Pancreas (tissue), 10 donors: Measurements from ENCODE around the gene LOC128125822.

Experiments used
- ATAC-seq, 4 donors: fragments of 200-7000 bp; cut with Tn5 transposase; one replicate each; pipeline versions ENCODE4 v1.8.0 to v1.9.1; 2020; ENCODE audit warnings: mild to moderate bottlenecking in 4 of 4, moderate library complexity in 4 of 4
- DNase-seq, 6 donors: peaks; one replicate each; pipeline ENCODE4 v3.0.0-alpha.2; 2020
- FAIRE-seq: peaks from 2 replicates; lab custom pipeline; 2012; peaks lifted over from hg19 to GRCh38; lab: Jason Lieb, UNC
- H3K27ac ChIP-seq, 4 donors: fragments of 200-600 bp; sonication (generic); 1 replicate in 3 of 4; 2 replicates in 1 of 4; pipeline versions ENCODE4 v1.5.0 to v1.8.0; 2020
- H3K27me3 ChIP-seq, 4 donors: fragments of 200-600 bp; one replicate each; pipeline ENCODE4 v1.8.0; 2021
- H3K36me3 ChIP-seq, 3 donors: fragments of 200-600 bp; sonication (generic) in 1 of 3; one replicate each; pipeline versions ENCODE4 v1.5.0 to v1.8.0; 2020 to 2021
- H3K4me1 ChIP-seq, 3 donors: fragments of 200-600 bp; one replicate each; pipeline ENCODE4 v1.8.0; 2021
- H3K4me3 ChIP-seq, 4 donors: fragments of 200-600 bp; sonication (generic) in 2 of 4; one replicate each; pipeline versions ENCODE4 v1.5.0 to v1.8.0; 2020 to 2021
- H3K9me3 ChIP-seq, 4 donors: fragments of 200-600 bp; one replicate each; pipeline ENCODE4 v1.8.0; 2021
- WGBS, 2 donors: extraction: QIAGEN DNeasy Blood & Tissue Kit; methylation state at CpG; one replicate each; pipeline ENCODE4 v1.1.7; 2013; 5-methylcytosine and 5-hydroxymethylcytosine counted together
- intact Hi-C, 3 donors: fragments of 100-400 bp; cut with DNase I; formaldehyde crosslinking; loops; one replicate each; pipeline versions ENCODE4 v1.11.1 to v1.14.2; 2022
- TF ChIP-seq, protein P1 (sequence below), 4 donors: fragments of 200-600 bp; sonication (generic) in 3 of 4; IDR thresholded peaks; one replicate each; pipeline versions ENCODE4 v1.5.0 to v1.8.0; 2021; ENCODE audit warnings: antibody characterized with exemption in 4 of 4
- donor health status: healthy with polysubstance abuse.
- donor health status: DM: no; HTN: no; CAD: no; lungs with moderate emphysema.
- donor health status: DM: no; HTN: no; CAD: no.
- donor health status: control.
- donor health status: control.
- donor health status: Bipolar disorder and iron deficiency.
- donor health status: DM: yes; HTN: yes; CAD: no.
- donor health status: DM: no; HTN: no; CAD: no.
- donor health status: DM: no; HTN: no; CAD: no.
- donor health status: DM: yes; HTN: yes; CAD: no.

The LOC128125822 gene

DNA sequence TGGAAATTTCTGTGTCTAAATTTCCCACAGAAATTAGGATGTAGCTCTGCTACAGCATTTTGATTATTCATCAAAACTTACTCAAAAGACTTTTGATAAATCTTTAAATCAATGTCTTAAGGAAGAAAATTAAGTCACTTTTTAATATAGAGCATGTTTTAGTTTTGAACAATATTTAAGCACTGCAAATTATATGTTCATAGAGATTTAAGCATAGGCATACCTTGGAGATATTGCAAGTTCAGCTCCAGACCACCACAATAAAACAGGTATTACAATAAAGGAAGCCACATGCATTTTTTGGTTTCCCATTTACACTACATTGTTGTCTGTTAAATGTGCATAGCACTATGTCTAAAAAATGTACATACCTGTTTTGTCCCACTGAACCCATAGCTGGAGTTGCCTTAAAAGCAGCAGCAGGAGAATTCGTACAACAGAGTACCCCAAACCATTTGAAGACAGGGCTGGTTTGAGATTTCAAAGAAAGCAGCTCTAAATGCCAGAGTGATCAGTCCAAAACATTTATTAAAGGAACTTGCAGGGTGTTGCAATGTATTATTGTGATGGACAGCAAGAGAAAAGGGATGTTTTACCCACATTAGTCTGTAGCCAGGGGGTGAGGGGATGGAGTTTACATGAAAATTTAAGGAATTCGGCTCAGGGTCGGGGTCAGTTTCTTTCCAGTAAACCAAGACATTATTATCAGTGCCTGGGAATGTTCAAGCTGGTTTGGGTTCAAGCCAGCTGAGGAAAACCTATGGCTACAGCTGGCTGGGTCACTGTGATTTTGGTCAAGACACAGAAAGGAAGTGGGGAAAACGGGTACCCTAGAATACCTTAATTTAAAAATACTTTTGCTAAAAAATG, 6.3 kb upstream of the LOC128125822 start:
- Histone ChIP-seq H3K9me3 (no peaks in the 10 kb centered on the region), H3K36me3 (no peaks in the 10 kb centered on the region), H3K27ac (peak overlapping the region in 2 of 4 donors; percentile 74 to 100), H3K4me1 (peaks cover 32 to 55% (median 51%) of the 10 kb centered on the region in 3 donors), H3K27me3 (no peaks in the 10 kb centered on the region), H3K4me3 (no peak overlapping the region)
- peak in 1 of 6 donors; percentile 46 for DNase-seq
- TF ChIP-seq, protein P1, sequence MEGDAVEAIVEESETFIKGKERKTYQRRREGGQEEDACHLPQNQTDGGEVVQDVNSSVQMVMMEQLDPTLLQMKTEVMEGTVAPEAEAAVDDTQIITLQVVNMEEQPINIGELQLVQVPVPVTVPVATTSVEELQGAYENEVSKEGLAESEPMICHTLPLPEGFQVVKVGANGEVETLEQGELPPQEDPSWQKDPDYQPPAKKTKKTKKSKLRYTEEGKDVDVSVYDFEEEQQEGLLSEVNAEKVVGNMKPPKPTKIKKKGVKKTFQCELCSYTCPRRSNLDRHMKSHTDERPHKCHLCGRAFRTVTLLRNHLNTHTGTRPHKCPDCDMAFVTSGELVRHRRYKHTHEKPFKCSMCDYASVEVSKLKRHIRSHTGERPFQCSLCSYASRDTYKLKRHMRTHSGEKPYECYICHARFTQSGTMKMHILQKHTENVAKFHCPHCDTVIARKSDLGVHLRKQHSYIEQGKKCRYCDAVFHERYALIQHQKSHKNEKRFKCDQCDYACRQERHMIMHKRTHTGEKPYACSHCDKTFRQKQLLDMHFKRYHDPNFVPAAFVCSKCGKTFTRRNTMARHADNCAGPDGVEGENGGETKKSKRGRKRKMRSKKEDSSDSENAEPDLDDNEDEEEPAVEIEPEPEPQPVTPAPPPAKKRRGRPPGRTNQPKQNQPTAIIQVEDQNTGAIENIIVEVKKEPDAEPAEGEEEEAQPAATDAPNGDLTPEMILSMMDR (IDR thresholded peaks at IDR 0.05) = no peak
- no peak for FAIRE-seq
- ATAC-seq = peak in 3 of 4 donors; percentile 15 to 37 (median 21)
- intact Hi-C loops = no loop called here
- 15 to 18% methylated on average over 4 of the region's 4 CpGs for WGBS, 2 donors

DNA sequence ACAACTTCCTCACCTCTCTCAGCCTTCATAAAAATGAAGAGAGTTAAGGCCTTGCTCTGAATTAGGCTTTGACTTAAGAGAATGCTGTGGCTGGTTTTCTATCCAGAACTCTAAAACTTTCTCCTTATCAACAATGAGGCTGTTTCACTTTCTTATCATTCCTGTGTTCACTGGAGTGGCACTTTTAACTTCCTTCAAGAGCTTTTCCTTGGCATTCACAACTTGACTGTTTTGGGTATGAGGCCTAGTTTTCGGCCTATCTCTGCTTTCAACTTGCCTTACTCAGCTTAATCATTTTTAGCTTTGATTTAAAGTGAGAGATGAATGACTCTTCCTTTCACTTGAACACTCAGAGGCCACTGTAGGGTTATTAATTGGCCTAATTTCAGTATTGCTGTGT, 4.3 kb upstream of the LOC128125822 start:
- intact Hi-C loops = no loop called here
- Histone ChIP-seq H3K9me3 (no peaks in the 10 kb centered on the region), H3K4me3 (no peak overlapping the region), H3K27me3 (no peaks in the 10 kb centered on the region), H3K36me3 (no peaks in the 10 kb centered on the region), H3K27ac (peak overlapping the region in 2 of 4 donors; percentile 74 to 100), H3K4me1 (peaks cover 30 to 53% (median 49%) of the 10 kb centered on the region in 3 donors)
- no peak for ATAC-seq
- no peak for FAIRE-seq
- DNase-seq = no peak
- WGBS, 2 donors = 39 to 46% methylated on average over 1 of the region's 1 CpG
- TF ChIP-seq, protein P1 (IDR thresholded peaks at IDR 0.05) = no peak

DNA sequence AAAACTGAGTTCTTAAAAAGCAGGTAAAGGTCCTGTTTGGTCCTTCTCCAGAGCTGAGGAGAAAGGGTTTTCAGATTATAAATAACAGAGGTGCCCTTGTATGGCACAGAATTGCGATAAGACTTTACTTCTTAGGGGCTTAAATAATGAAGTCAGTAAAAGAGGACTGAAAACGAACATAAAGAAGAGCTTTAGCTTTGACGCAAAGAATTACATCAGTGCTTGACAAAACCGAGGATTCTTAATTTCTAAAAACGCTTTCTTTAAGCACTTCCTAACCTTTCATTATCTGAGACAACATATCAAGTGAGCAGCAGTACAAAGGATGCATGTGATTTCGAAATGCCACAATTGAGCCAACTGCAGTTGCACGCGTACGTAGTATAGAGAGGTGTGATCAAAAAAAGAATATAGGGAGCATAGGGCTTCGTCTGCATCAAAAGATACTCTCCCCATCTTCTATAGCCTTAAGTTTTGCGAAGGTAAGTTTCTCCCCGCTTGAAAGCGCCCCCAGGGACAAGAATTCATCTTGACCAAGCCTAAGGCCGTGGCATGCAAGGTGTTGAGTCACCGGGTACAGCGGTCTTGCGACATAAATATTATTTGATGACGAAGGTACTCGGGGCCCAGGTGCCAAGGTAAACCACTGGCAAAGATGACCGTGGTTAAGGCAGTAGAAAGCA, 778 bp upstream of the LOC128125822 start:
- ATAC-seq (peak; percentile 30 to 57 (median 54)), DNase-seq (peak; percentile 70 to 90 (median 80)), FAIRE-seq (no peak)
- H3K4me3 ChIP-seq = peak overlapping the region in 3 of 4 donors; percentile 77 to 98 (median 91)
- H3K27me3 ChIP-seq = no peaks in the 10 kb centered on the region
- intact Hi-C loops = loop anchor here in 1 of 3 donors (5.0 to 10.0 kb wide), 2 partner anchors 47 to 114 kb away; no protein-coding TSS in a partner anchor
- H3K27ac ChIP-seq = peak overlapping the region; percentile 100
- TF ChIP-seq, protein P1 (IDR thresholded peaks at IDR 0.05) = no peak
- H3K4me1 ChIP-seq = peaks cover 22 to 35% (median 29%) of the 10 kb centered on the region in 3 donors
- peaks cover 0 to 5% (median 0%) of the 10 kb centered on the region in 3 donors for H3K36me3 ChIP-seq
- 7% methylated on average over 20 of the region's 20 CpGs for WGBS, 2 donors
- H3K9me3 ChIP-seq = no peaks in the 10 kb centered on the region

DNA sequence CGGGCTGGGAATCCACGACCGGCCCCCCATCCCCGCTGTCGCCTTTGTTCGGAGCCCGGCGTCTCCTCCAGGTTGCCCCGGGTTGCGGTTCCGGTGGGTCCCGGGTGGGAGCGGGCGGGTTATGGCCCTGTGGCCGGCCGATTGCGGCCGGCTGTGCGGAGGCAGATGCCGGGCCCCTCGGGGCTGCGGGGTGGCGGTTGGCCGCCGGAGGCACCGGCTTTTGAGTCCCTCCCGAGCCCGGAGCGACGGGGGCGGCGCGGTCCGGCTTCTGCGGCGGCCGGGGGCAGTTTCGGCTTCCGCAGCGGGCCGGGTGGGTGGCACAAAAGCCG, 431 bp downstream of the LOC128125822 start:
- DNase-seq (peak in 1 of 6 donors; percentile 83), ATAC-seq (peak; percentile 0 to 7 (median 2)), FAIRE-seq (no peak)
- Histone ChIP-seq H3K27me3 (no peaks in the 10 kb centered on the region), H3K9me3 (no peaks in the 10 kb centered on the region), H3K36me3 (peaks cover 5 to 17% (median 6%) of the 10 kb centered on the region in 3 donors), H3K4me1 (peaks cover 28 to 34% (median 31%) of the 10 kb centered on the region in 3 donors), H3K4me3 (peak overlapping the region; percentile 77 to 98 (median 86)), H3K27ac (peak overlapping the region; percentile 100)
- intact Hi-C loops = loop anchor here in 1 of 3 donors (5.0 to 10.0 kb wide), 2 partner anchors 48 to 115 kb away; no protein-coding TSS in a partner anchor
- TF ChIP-seq, protein P1 (IDR thresholded peaks at IDR 0.05) = no peak
- WGBS, 2 donors = 0% methylated on average over 30 to 42 of the region's 42 CpGs
